Osteocyte (in vitro differentiated cells): ENCODE results near the gene RXRA. TPM values are rescaled to one million over a fixed set of nuclear protein-coding genes. Genes with fewer than 3 reads are reported as not detected.

Experiments
- DNase-seq: peaks from one replicate; pipeline ENCODE4 v3.0.0; 2021; ENCODE audit warnings: mixed read lengths; ENCODE audit not compliant: unreplicated experiment; ENCODE audit errors: extremely low spot score
- H3K27ac Mint-ChIP-seq: one replicate; pipeline ENCODE4 v1.8.0; 2021; ENCODE audit warnings: mild to moderate bottlenecking, mixed read lengths; ENCODE audit not compliant: unreplicated experiment
- H3K27me3 Mint-ChIP-seq: one replicate; pipeline ENCODE4 v1.8.0; 2021; ENCODE audit warnings: mixed read lengths; ENCODE audit not compliant: unreplicated experiment
- H3K36me3 Mint-ChIP-seq: one replicate; pipeline ENCODE4 v1.8.0; 2021; ENCODE audit warnings: mixed read lengths; ENCODE audit not compliant: unreplicated experiment
- H3K4me1 Mint-ChIP-seq: one replicate; pipeline ENCODE4 v1.8.0; 2021; ENCODE audit warnings: mixed read lengths; ENCODE audit not compliant: unreplicated experiment
- H3K4me3 Mint-ChIP-seq: one replicate; pipeline ENCODE4 v1.8.0; 2021; ENCODE audit warnings: mild to moderate bottlenecking, moderate library complexity, mixed read lengths; ENCODE audit not compliant: unreplicated experiment
- H3K9me3 Mint-ChIP-seq: one replicate; pipeline ENCODE4 v1.8.0; 2021; ENCODE audit warnings: mixed read lengths; ENCODE audit not compliant: unreplicated experiment
- total RNA-seq: library from RNA; stranded (reverse); gene quantifications from 2 replicates; pipeline ENCODE4 v1.2.1, GENCODE V29; 2021
- TF ChIP-seq, protein P1 (sequence below): fragments of 200-600 bp; sonication (generic); IDR thresholded peaks from 2 replicates; pipeline ENCODE4 v1.5.0; 2021; ENCODE audit warnings: antibody characterized with exemption, mild to moderate bottlenecking, moderate library complexity

The RXRA gene
- total RNA-seq, 1 donor from 2014 or later, result 82.2 TPM

DNA sequence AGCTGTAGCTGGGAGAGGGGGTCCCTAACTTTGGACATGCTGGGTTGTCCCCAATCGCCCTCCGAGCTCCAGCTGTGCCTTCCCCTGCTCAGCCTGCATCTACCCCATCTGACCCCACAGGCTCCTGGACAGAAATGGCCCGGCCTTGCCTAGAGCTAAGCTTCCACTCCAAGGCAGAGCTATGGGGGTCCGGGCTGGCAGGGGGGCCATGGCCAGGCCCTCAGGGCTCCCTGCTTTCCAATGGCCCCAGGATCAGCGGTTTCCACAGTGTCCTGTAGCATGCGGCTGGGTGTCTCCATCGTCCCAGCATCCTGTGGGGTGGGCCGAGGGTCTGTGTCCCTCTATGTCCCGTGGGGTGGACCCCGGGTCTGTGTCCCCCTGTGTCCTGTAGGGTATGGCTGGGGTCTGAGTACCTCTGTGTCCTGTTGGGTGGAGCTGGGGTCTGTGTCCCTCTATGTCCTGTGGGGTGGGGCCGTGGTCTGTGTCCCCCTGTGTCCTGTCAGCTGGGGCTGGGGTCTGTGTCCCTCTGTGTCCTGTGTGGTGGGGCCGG is 130.6 kb downstream of the RXRA start:
- Mint-ChIP-seq H3K27ac (peak overlapping the region; percentile 97), H3K36me3 (no peaks in the 10 kb centered on the region), H3K27me3 (no peaks in the 10 kb centered on the region), H3K4me1 (peaks cover 50% of the 10 kb centered on the region), H3K4me3 (no peak overlapping the region), H3K9me3 (no peaks in the 10 kb centered on the region)
- TF ChIP-seq, protein P1, sequence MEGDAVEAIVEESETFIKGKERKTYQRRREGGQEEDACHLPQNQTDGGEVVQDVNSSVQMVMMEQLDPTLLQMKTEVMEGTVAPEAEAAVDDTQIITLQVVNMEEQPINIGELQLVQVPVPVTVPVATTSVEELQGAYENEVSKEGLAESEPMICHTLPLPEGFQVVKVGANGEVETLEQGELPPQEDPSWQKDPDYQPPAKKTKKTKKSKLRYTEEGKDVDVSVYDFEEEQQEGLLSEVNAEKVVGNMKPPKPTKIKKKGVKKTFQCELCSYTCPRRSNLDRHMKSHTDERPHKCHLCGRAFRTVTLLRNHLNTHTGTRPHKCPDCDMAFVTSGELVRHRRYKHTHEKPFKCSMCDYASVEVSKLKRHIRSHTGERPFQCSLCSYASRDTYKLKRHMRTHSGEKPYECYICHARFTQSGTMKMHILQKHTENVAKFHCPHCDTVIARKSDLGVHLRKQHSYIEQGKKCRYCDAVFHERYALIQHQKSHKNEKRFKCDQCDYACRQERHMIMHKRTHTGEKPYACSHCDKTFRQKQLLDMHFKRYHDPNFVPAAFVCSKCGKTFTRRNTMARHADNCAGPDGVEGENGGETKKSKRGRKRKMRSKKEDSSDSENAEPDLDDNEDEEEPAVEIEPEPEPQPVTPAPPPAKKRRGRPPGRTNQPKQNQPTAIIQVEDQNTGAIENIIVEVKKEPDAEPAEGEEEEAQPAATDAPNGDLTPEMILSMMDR, result no peak
- DNase-seq, result no peak

DNA sequence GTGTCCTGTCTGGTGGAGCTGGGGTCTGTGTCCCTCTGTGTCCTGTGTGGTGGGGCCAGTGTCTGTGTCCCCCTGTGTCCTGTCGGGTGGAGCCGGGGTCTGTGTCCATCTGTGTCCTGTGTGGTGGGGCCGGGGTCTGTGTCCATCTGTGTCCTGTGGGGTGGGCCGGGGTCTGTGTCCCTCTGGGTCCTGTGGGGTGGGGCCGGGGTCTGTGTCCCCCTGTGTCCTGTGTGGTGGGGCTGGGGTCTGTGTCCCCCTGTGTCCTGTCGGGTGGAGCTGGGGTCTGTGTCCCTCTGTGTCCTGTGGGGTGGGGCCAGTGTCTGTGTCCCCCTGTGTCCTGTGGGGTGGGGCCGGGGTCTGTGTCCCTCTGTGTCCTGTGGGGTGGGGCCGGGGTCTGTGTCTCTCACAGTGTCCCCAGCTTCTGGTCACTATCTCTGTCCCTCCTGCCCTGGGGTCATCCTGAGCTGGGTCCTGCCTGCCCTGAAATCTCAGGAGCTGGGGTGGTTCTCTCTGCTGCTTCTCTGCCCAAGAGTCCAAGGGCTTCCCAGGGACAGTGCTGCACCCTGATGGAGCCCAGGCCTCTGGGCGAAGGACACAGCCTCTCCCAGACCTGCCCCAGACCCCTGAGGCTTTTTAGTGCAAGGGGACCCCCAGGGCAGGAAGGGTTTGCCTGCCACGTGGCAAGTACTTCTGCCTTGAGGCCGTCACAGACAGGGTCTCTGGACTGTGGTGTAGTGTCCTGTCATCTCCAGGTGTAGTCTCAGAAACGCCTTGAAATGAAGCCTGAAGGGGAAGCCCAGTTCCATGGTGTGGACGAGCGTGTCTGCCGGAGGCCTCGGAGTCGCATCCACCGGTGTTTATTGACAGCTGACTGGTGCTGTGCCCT is 131.3 kb downstream of the RXRA start:
- TF ChIP-seq, protein P1, result no peak
- Mint-ChIP-seq H3K27me3 (no peaks in the 10 kb centered on the region), H3K9me3 (no peaks in the 10 kb centered on the region), H3K4me3 (no peak overlapping the region), H3K36me3 (no peaks in the 10 kb centered on the region), H3K4me1 (peaks cover 54% of the 10 kb centered on the region), H3K27ac (peak overlapping the region; percentile 97)
- DNase-seq, result no peak

DNA sequence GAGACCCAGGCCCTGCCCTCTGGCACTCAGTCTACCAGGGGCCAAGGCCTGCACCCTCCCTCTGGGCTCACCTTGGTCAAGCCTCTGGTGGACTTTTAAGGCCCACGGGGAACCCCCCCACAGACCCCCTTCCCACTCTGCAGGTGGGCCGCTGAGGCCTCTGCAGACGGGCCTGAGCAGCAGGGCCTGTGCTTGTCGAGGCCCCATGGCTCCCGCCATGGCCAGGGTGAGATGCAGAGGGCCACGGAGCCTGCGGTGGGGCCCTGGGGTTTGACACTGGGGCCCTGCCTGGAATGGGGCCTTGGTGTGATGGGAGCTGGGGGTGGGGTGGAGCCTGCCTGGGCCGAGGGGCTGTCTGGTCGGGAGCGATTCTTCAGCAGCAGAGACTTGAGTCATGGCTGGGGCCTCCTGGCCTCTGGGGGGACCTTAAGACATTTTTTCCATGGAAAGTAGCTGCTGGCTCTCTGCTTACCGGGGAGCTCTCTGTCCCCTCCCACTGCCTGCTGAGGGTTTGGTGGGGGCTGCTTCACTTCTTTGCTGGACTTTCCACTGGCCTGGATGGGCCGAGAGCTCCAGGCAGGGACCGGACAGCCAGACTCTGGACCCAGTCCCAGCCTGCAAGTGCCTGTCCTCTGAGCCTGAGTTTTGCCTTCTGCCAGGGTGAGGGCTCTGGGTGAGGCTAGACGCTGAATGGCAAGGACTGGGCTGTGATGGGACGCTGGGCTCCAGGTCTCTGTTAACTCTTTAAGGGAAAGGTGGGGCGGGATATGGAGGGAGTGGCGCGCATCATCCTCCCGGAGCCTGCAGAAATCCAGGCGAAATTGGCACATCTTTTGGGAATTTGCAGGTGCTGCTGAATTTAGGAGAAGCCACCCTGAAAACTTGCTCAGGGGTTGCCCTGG is 132.2 kb downstream of the RXRA start:
- H3K27ac Mint-ChIP-seq, result peak overlapping the region; percentile 97

DNA sequence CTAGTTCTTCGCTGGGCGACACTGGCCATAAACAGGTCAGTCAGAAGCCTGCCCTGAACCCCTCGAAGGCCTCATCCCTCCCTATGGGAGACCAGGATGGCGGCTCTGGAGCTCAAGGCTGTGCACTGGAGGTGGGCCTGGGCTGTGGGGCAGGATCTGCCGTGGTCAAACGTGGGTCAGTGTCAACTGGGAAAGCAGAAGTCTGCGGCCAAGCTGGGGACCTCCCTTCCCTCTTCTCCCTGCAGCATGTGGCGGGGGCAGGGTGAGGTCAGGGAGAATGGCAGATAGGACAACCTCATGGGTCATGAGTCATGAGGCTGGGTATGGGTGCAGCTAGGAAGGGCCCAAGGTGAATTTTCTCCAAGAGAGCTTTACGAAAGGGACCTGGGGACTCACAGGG is 132.9 kb downstream of the RXRA start:
- Mint-ChIP-seq H3K27me3 (no peaks in the 10 kb centered on the region), H3K27ac (peak overlapping the region; percentile 97), H3K9me3 (no peaks in the 10 kb centered on the region), H3K4me1 (peaks cover 52% of the 10 kb centered on the region), H3K4me3 (no peak overlapping the region), H3K36me3 (no peaks in the 10 kb centered on the region)
- no peak for DNase-seq
- TF ChIP-seq, protein P1, result no peak

More for the DNA sequence above, 132.2 kb downstream of the RXRA start:
- H3K4me3 Mint-ChIP-seq, result no peak overlapping the region
- TF ChIP-seq, protein P1, result no peak
- H3K36me3 Mint-ChIP-seq, result no peaks in the 10 kb centered on the region
- H3K27me3 Mint-ChIP-seq, result no peaks in the 10 kb centered on the region
- no peak for DNase-seq
- H3K4me1 Mint-ChIP-seq, result peaks cover 54% of the 10 kb centered on the region
- no peaks in the 10 kb centered on the region for H3K9me3 Mint-ChIP-seq
